ENCODE measurements around the gene OR4D2. TPM values are rescaled to one million over a fixed set of nuclear protein-coding genes. Genes with fewer than 3 reads are reported as not detected.

Gene OR4D2
- total RNA-seq, 3 donors from 2014 or later, result not detected

- no peak for DNase-seq
- TF ChIP-seq CTCF (IDR thresholded peaks at IDR 0.05), result no peak
- H3K9me3 ChIP-seq, result no peaks in the 10 kb centered on the region
- intact Hi-C loops (cut with DNase I, micrococcal nuclease), result no loop called here
- no peaks in the 10 kb centered on the region for H3K36me3 ChIP-seq (ENCODE audit: low read depth)
- H3K4me3 ChIP-seq, result no peak overlapping the region
- ATAC-seq, result no peak
- no peaks in the 10 kb centered on the region for H3K4me1 ChIP-seq (ENCODE audit: low read depth)
These were observed 19.8 kb downstream of the OR4D2 start for GRCh38 chr17:58186591-58186990.

DNA sequence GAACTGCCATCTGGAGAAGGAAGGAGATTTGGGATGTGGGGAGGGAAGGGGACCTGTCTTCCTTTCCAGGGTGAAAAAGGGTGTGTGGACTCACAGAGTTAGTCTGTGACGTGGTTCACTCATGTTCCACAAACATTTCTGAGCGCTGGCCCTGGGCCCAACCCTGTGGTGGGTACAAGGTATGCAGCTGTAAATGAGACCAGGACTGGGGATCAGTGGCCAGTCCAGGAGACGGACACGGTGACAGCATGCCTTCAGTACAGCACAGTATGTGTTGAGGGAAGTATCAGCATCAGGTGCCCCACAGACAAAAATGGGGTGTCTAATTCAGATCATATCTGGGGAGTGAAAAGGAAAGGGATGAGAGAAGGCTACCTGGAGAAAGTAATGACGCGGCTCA is 20.3 kb downstream of the OR4D2 start:
- DNase-seq (no peak), ATAC-seq (no peak)
- Histone ChIP-seq H3K36me3 (ENCODE audit: low read depth) (no peaks in the 10 kb centered on the region), H3K4me1 (ENCODE audit: low read depth) (no peaks in the 10 kb centered on the region), H3K9me3 (no peaks in the 10 kb centered on the region), H3K4me3 (no peak overlapping the region)
- intact Hi-C loops (cut with DNase I, micrococcal nuclease), result no loop called here
- no peak for TF ChIP-seq CTCF (IDR thresholded peaks at IDR 0.05)

DNA sequence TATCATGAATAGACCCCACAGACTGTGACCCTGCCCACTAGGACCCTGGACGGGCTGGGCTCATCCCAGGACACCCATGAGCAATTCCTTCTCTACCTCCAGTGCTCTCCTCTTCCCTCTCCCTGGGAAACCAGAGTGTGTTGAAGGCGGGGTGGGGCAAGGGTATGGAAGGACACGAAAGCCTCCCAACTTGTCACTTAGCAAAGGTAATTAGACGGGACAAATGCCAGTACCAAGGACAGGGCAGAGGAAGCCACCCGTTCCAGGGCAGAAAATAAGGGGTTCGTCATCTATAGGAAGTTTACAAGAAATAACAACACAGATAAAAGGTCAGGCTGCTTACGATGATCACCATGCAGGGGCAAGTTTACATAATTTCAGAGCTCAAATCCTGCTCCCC is 20.9 kb downstream of the OR4D2 start:
- ATAC-seq, result no peak
- no peaks in the 10 kb centered on the region for H3K9me3 ChIP-seq
- TF ChIP-seq CTCF (IDR thresholded peaks at IDR 0.05), result no peak
- H3K36me3 ChIP-seq (ENCODE audit: low read depth), result no peaks in the 10 kb centered on the region
- intact Hi-C loops (cut with DNase I, micrococcal nuclease), result no loop called here
- no peak overlapping the region for H3K4me3 ChIP-seq
- no peak for DNase-seq
- no peaks in the 10 kb centered on the region for H3K4me1 ChIP-seq (ENCODE audit: low read depth)

- ATAC-seq (peak; percentile 45), DNase-seq (no peak)
- TF ChIP-seq CTCF (IDR thresholded peaks at IDR 0.05), result no peak
- H3K36me3 ChIP-seq (ENCODE audit: low read depth), result no peaks in the 10 kb centered on the region
- intact Hi-C loops (cut with DNase I, micrococcal nuclease), result no loop called here
- H3K9me3 ChIP-seq, result no peaks in the 10 kb centered on the region
- no peaks in the 10 kb centered on the region for H3K4me1 ChIP-seq (ENCODE audit: low read depth)
- no peak overlapping the region for H3K4me3 ChIP-seq
These were observed 22.8 kb downstream of the OR4D2 start for GRCh38 chr17:58189436-58190146.

DNA sequence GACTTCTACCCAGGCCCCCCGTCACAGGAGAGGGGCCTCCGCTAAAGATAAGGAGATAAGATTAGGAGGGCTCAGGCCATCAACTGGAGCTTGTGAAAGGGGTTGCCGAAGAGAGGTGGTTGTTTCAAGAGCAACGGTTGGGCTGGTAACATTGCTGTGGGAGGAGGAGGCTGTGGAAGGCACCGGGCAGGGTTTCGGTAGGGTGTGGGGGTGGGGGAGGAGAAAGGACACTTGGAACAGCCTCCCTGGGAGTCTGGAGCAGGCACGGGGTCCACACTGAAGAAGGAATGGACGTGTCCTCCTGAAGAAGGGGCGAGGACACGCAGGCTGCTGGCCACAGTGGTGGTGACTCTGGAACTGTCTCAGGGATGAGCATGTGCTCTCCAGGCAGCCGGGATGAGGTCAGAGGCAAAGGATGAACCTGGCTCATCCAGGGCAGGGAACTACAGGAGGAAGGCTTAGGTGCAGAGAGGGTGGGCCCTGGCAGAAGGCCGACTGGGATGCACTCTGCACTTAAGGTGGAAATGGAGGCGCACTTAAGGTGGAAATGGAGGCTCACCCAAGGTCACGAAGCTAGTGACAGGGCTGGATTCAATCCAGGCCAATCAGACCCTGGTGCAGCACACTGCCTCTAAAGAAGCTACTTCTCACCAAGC is 24.6 kb downstream of the OR4D2 start:
- ATAC-seq (no peak), DNase-seq (no peak)
- Histone ChIP-seq H3K9me3 (no peaks in the 10 kb centered on the region), H3K4me1 (ENCODE audit: low read depth) (no peaks in the 10 kb centered on the region), H3K4me3 (no peak overlapping the region), H3K36me3 (ENCODE audit: low read depth) (no peaks in the 10 kb centered on the region)
- intact Hi-C loops (cut with DNase I, micrococcal nuclease), result no loop called here
- TF ChIP-seq CTCF (IDR thresholded peaks at IDR 0.05), result no peak

Measured in mucosa of descending colon (tissue), 3 donors.